Endodermal cell (in vitro differentiated cells): ENCODE results near the gene NMT2. TPM values are rescaled to one million over a fixed set of nuclear protein-coding genes. Genes with fewer than 3 reads are reported as not detected.

Source experiments
- DNase-seq: peaks from one replicate; pipeline ENCODE4 v3.0.0-alpha.2; 2017
- H3K27ac ChIP-seq: 2 replicates; pipeline ENCODE4 v1.5.1; 2013; ENCODE audit warnings: mild to moderate bottlenecking, low read depth, low read length, moderate library complexity
- H3K27me3 ChIP-seq: 2 replicates; pipeline ENCODE4 v1.6.1; 2013; ENCODE audit warnings: mild to moderate bottlenecking, low read length, moderate library complexity; ENCODE audit not compliant: insufficient read depth, control insufficient read depth, poor library complexity, severe bottlenecking
- H3K36me3 ChIP-seq: 2 replicates; pipeline ENCODE4 v1.7.0; 2013; ENCODE audit warnings: mild to moderate bottlenecking, low read length, moderate library complexity; ENCODE audit not compliant: control insufficient read depth, insufficient read depth
- H3K4me1 ChIP-seq: one replicate; pipeline ENCODE4 v1.7.0; 2013; ENCODE audit warnings: low read length; ENCODE audit not compliant: control insufficient read depth, insufficient read depth
- H3K4me3 ChIP-seq: 2 replicates; pipeline ENCODE4 v1.5.1; 2013; ENCODE audit warnings: mild to moderate bottlenecking, low read length, moderate library complexity
- H3K9ac ChIP-seq: 2 replicates; pipeline ENCODE4 v1.6.1; 2013; ENCODE audit warnings: mild to moderate bottlenecking, low read length, moderate library complexity; ENCODE audit not compliant: poor library complexity, severe bottlenecking; ENCODE audit errors: extremely low read depth
- H3K9me3 ChIP-seq: 2 replicates; pipeline ENCODE4 v1.6.1; 2013; ENCODE audit warnings: mild to moderate bottlenecking, low read length, moderate library complexity; ENCODE audit not compliant: control insufficient read depth
- H3K27ac Mint-ChIP-seq: 2 replicates; pipeline ENCODE4 v1.8.0; 2020; ENCODE audit warnings: mixed read lengths
- H3K27me3 Mint-ChIP-seq: 2 replicates; pipeline ENCODE4 v1.8.0; 2021; ENCODE audit warnings: mild to moderate bottlenecking, mixed read lengths; ENCODE audit not compliant: insufficient read depth
- H3K36me3 Mint-ChIP-seq: 2 replicates; pipeline ENCODE4 v1.8.0; 2020; ENCODE audit warnings: low read depth, mixed read lengths
- H3K4me1 Mint-ChIP-seq: 2 replicates; pipeline ENCODE4 v1.8.0; 2020; ENCODE audit warnings: mixed read lengths
- H3K4me3 Mint-ChIP-seq: 2 replicates; pipeline ENCODE4 v1.8.0; 2020; ENCODE audit warnings: mild to moderate bottlenecking, moderate library complexity, mixed read lengths
- H3K9me3 Mint-ChIP-seq: 2 replicates; pipeline ENCODE4 v1.8.0; 2020; ENCODE audit warnings: mild to moderate bottlenecking, mixed read lengths
- WGBS, 2 experiments: methylation state at CpG; one replicate each; pipeline versions ENCODE4 v1.1.5 to v1.1.7; 2013; ENCODE audit warnings: missing lambda C conversion rate in 2 of 2, mixed read lengths in 1 of 2; ENCODE audit not compliant: insufficient coverage in 1 of 2, insufficient read length in 1 of 2; 5-methylcytosine and 5-hydroxymethylcytosine counted together
- total RNA-seq, 2 donors: library from RNA; stranded (reverse); fragmentation: NEBNext Ultra II Directional in 1 of 2; extraction: Animal tissue kit (Norgen Biotek cat#: 25700) in 1 of 2; gene quantifications; 2 replicates in 1 of 2; 3 replicates in 1 of 2; pipeline ENCODE4 v1.2.1, GENCODE V29; 2021
- TF ChIP-seq, protein P1 (sequence below): fragments of 200-600 bp; sonication (generic); conservative IDR thresholded peaks from 2 replicates; pipeline ENCODE4 v1.5.0; 2021; ENCODE audit warnings: antibody characterized with exemption, mild to moderate bottlenecking

Gene NMT2
- total RNA-seq, 2 donors from 2014 or later = 21.7 to 21.9 TPM

DNA sequence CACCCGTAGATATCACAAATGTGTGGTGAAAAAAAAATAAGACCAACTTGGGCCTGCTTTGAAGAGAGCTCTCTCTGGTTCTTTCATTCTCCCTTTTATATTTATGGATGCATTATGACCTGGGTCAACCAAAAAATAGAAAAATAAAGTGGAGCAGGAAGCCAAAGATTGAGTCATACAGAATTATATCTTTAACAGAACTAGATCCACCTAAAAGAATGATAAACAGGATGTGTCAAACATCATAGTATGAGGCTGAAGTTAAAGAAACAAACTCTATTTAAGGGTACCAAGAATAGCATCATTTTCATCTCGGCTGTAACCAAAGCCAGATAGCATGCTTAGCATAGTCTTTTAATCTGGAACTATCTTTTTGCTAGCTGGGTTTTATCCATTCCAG is 28.8 kb upstream of the NMT2 start:
- Mint-ChIP-seq H3K27ac (no peak overlapping the region), H3K27me3 (no peaks in the 10 kb centered on the region), H3K4me3 (no peak overlapping the region), H3K4me1 (peaks cover 16% of the 10 kb centered on the region), H3K9me3 (no peaks in the 10 kb centered on the region), H3K36me3 (peaks cover 5% of the 10 kb centered on the region)
- H3K4me3 ChIP-seq = no peak overlapping the region
- H3K9me3 ChIP-seq = no peaks in the 10 kb centered on the region
- TF ChIP-seq, protein P1, sequence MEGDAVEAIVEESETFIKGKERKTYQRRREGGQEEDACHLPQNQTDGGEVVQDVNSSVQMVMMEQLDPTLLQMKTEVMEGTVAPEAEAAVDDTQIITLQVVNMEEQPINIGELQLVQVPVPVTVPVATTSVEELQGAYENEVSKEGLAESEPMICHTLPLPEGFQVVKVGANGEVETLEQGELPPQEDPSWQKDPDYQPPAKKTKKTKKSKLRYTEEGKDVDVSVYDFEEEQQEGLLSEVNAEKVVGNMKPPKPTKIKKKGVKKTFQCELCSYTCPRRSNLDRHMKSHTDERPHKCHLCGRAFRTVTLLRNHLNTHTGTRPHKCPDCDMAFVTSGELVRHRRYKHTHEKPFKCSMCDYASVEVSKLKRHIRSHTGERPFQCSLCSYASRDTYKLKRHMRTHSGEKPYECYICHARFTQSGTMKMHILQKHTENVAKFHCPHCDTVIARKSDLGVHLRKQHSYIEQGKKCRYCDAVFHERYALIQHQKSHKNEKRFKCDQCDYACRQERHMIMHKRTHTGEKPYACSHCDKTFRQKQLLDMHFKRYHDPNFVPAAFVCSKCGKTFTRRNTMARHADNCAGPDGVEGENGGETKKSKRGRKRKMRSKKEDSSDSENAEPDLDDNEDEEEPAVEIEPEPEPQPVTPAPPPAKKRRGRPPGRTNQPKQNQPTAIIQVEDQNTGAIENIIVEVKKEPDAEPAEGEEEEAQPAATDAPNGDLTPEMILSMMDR = no peak
- no peak for DNase-seq
- no peaks in the 10 kb centered on the region for H3K4me1 ChIP-seq
- H3K27ac ChIP-seq = no peak overlapping the region
- no peaks in the 10 kb centered on the region for H3K27me3 ChIP-seq
- no peak overlapping the region for H3K9ac ChIP-seq
- 94 to 100% methylated on average over 2 of the region's 2 CpGs for WGBS, 2 experiments
- H3K36me3 ChIP-seq = peaks cover 5% of the 10 kb centered on the region

DNA sequence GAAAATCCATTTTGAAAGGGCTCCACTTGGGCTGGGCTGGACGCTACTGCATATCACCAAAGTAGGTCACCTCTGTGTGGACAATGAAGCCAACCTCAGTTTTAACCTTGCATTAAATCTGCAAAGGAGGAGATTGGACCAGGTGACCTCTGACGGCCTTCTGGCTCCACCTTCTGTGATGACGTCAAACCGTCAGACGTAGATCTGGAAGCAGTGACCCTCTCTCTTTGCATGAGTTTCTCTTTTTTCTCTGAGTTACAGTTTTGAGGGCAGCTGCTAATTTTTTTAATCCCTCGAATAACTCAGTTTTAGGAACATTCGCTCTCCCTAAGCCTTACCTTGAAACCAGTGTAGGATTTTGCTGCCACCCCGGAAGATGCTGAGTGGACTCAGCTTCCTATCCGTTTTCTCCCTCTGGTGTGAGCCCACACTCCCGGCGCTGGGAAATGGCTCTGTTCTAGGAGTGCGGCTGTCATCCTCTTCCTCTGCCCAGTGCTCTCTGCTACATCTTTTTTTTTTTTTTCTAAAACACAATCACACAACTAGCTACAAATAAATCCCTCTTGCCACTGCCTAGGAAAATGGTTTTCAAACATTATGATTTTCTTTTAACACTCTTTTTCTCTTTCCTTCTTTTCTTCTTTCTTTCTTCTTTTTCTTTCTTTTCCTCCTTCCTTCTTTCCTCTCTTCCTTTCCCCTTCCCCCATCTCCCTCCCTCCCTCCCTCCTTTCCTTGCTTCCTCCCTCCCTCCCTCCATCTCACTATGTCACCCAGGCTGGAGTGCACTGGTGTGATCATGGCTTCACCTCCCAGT is 27.7 kb upstream of the NMT2 start:
- H3K4me1 ChIP-seq = no peaks in the 10 kb centered on the region
- H3K9ac ChIP-seq = no peak overlapping the region
- Mint-ChIP-seq H3K9me3 (no peaks in the 10 kb centered on the region), H3K4me3 (peak overlapping the region; percentile 34), H3K27me3 (no peaks in the 10 kb centered on the region), H3K36me3 (peaks cover 5% of the 10 kb centered on the region), H3K27ac (no peak overlapping the region), H3K4me1 (peaks cover 12% of the 10 kb centered on the region)
- WGBS, 2 experiments = 86 to 91% methylated on average over 12 of the region's 12 CpGs
- DNase-seq = peak; percentile 60
- no peak overlapping the region for H3K4me3 ChIP-seq
- H3K27ac ChIP-seq = no peak overlapping the region
- H3K27me3 ChIP-seq = no peaks in the 10 kb centered on the region
- TF ChIP-seq, protein P1 = no peak
- H3K9me3 ChIP-seq = no peaks in the 10 kb centered on the region
- H3K36me3 ChIP-seq = peaks cover 5% of the 10 kb centered on the region

DNA sequence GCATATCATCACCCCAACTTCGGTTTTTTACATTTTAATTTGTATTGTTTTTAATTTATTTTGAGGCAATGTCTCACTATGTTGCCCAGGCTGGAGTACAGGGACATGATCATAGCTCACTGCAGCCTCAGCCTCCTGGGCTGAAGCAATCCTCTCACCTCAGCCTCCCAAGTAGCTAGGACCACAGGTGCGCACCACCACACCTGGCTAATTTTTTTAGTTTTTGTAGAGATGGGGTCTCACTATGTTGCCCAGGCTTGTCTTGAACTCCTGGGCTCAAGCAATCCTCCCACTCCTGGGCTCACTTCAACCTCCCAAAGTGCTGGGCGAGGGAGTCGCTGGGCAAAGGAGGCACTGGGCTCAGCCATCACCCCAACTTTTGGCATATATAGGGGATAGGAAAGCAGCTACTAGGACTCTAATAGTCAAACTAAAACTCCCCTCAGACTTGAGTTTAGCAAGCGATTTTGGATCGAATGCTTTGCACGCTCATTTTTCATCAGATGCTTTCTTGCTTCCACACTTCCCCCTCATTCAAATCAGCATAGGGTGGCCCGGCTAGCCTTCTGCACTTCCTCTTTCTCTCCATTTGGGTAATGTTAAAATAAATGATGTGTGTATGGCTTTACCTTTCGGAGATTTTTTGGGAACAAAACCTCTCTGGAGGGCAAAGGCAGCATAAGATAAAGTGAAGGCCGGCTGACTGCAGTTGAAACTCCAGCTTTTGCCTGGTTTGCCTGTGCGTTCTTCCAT is 20.8 kb upstream of the NMT2 start:
- H3K4me3 Mint-ChIP-seq = no peak overlapping the region
- 90 to 93% methylated on average over 5 to 11 of the region's 11 CpGs for WGBS, 2 experiments
- no peaks in the 10 kb centered on the region for H3K27me3 ChIP-seq
- H3K4me3 ChIP-seq = no peak overlapping the region
- TF ChIP-seq, protein P1 = no peak
- no peak for DNase-seq
- H3K27me3 Mint-ChIP-seq = no peaks in the 10 kb centered on the region
- no peaks in the 10 kb centered on the region for H3K9me3 Mint-ChIP-seq
- no peak overlapping the region for H3K27ac ChIP-seq
- no peak overlapping the region for H3K27ac Mint-ChIP-seq
- H3K9ac ChIP-seq = no peak overlapping the region
- H3K4me1 ChIP-seq = no peaks in the 10 kb centered on the region
- no peaks in the 10 kb centered on the region for H3K36me3 Mint-ChIP-seq
- no peaks in the 10 kb centered on the region for H3K9me3 ChIP-seq
- H3K36me3 ChIP-seq = no peaks in the 10 kb centered on the region
- no peaks in the 10 kb centered on the region for H3K4me1 Mint-ChIP-seq
